ENCODE measurements around the gene CIDEC. TPM values are rescaled to one million over a fixed set of nuclear protein-coding genes. Genes with fewer than 3 reads are reported as not detected.

Gene CIDEC
- total and polyA plus RNA-seq, 2 of the 8 experiments (the other 6 are each of a cell fraction or from before 2014, with no cell fraction given), result not detected

DNA sequence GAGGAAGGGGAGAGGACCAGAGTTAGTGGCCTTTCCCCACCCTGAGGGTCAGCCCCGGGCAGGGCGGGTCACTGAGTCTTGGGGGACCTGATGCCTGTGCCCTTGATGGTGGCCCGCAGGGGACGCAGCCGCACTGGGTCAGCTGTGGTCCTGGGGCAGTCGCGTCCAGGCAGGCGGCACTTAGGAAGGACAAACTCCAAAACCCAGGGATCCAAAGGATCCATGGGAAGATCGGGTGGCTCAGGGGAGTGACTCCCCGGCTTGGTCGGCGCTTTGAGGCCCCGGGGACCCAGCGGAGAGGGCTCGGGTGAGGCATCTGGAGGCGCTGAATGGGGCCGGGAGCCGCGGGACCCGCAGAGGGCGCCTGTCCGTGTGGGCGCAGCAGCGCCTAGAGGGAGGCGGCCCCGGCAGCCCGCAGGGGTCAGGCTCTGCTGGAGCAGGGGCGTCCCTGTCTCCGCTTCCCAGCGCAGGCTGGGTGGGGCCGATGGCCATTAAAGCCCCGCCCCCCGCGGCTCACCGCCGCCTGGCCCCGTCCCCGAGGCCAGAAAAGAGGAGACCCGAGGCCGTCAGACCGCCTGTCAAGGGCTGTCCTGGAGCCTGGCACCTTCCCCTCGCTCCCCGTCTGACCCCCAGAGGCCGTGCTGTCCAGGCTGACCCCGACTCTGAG, 17.5 kb downstream of the CIDEC start:
- WGBS, 2 experiments (ENCODE audit: extremely low coverage in 1 of 2, insufficient coverage in 1 of 2, insufficient read length in 1 of 2, insufficient replicate concordance in 2 of 2, low coverage in 1 of 2, low lambda C conversion rate in 2 of 2, missing lambda C conversion rate in 1 of 2), result 12% methylated on average over 43 of the region's 45 CpGs; no CpG with 5 or more reads in 1 of the 2 experiments
- CTCF ChIA-PET (ENCODE audit: partially characterized antibody), result interaction anchor here (1.7 kb wide), 1 partner anchor 69 kb away, joined by 4 read pairs; no protein-coding TSS in a partner anchor
- peak overlapping the region; percentile 35 to 57 (median 38) for H3K4me3 ChIP-seq (ENCODE audit: extremely low read depth in 1 of 4, insufficient read depth in 2 of 4, low read depth in 3 of 4, low read length in 4 of 4)
- TF ChIP-seq, protein P1, sequence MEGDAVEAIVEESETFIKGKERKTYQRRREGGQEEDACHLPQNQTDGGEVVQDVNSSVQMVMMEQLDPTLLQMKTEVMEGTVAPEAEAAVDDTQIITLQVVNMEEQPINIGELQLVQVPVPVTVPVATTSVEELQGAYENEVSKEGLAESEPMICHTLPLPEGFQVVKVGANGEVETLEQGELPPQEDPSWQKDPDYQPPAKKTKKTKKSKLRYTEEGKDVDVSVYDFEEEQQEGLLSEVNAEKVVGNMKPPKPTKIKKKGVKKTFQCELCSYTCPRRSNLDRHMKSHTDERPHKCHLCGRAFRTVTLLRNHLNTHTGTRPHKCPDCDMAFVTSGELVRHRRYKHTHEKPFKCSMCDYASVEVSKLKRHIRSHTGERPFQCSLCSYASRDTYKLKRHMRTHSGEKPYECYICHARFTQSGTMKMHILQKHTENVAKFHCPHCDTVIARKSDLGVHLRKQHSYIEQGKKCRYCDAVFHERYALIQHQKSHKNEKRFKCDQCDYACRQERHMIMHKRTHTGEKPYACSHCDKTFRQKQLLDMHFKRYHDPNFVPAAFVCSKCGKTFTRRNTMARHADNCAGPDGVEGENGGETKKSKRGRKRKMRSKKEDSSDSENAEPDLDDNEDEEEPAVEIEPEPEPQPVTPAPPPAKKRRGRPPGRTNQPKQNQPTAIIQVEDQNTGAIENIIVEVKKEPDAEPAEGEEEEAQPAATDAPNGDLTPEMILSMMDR (IDR thresholded peaks at IDR 0.05; ENCODE audit: control extremely low read depth in 1 of 3, insufficient read depth in 1 of 3, low read depth in 1 of 3, low read length in 3 of 3), result peak; percentile 26 to 55 (median 28)
- TF ChIP-seq KDM4A (IDR thresholded peaks at IDR 0.05; ENCODE audit: low read depth, low read length, severe bottlenecking) (peak; percentile 69), RAD21 (IDR thresholded peaks at IDR 0.05 in 1 of 2, conservative IDR thresholded peaks at IDR 0.05 in 1 of 2; ENCODE audit: low read depth in 2 of 2, low read length in 2 of 2) (no peak; a peak in 1 of 4 replicates), SIRT6 (IDR thresholded peaks at IDR 0.05; ENCODE audit: low read length) (no peak), TBP (IDR thresholded peaks at IDR 0.05; ENCODE audit: low read depth, low read length) (peak; percentile 47; the same call in 1 of the 2 replicates), EZH2 (IDR thresholded peaks at IDR 0.05; ENCODE audit: low read depth, low read length, severe bottlenecking) (peak; percentile 15)
- TF ChIP-seq, protein P2, sequence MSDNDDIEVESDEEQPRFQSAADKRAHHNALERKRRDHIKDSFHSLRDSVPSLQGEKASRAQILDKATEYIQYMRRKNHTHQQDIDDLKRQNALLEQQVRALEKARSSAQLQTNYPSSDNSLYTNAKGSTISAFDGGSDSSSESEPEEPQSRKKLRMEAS (IDR thresholded peaks at IDR 0.05), result peak; percentile 10; the same call in 1 of the 2 replicates

More for the DNA sequence above, 17.5 kb downstream of the CIDEC start:
- H3K4me2 ChIP-seq (ENCODE audit: insufficient read depth in 1 of 2, low read depth in 2 of 2, low read length in 2 of 2), result peak overlapping the region; percentile 76 to 82
- H3K9ac ChIP-seq (replicated peaks in 1 of 4; ENCODE audit: extremely low read depth in 1 of 4, low read depth in 3 of 4, low read length in 3 of 4), result no peak overlapping the region
- H4K20me1 ChIP-seq (replicated peaks in 1 of 2; ENCODE audit: control insufficient read depth in 1 of 2, insufficient read depth in 2 of 2, low read length in 2 of 2), result no peaks in the 10 kb centered on the region
- peak in 1 of 2 experiments; percentile 84 for DNase-seq (ENCODE audit: low read depth in 1 of 2, low spot score in 2 of 2)
- H3K9me3 ChIP-seq (ENCODE audit: insufficient read depth in 2 of 2, low read depth in 1 of 2, low read length in 1 of 2), result no peaks in the 10 kb centered on the region
- H3K79me2 ChIP-seq (ENCODE audit: control insufficient read depth in 1 of 2, insufficient read depth in 2 of 2, low read length in 2 of 2), result no peaks in the 10 kb centered on the region
- no peak overlapping the region for H2AK5ac ChIP-seq (ENCODE audit: low read depth, low read length)
- no peak overlapping the region for H2BK5ac ChIP-seq (ENCODE audit: low read depth, low read length)
- H2BK20ac ChIP-seq (ENCODE audit: low read length), result no peak overlapping the region
- H3K27ac ChIP-seq (ENCODE audit: low read depth, low read length), result no peak overlapping the region
- no peak for FAIRE-seq
- H3K14ac ChIP-seq (ENCODE audit: insufficient read length), result no peak overlapping the region
- H4K5ac ChIP-seq (ENCODE audit: insufficient read length, low read depth, low read length), result no peak overlapping the region
- H3K23me2 ChIP-seq (ENCODE audit: low read depth, low read length), result peaks cover 4% of the 10 kb centered on the region; the same call in 1 of the 2 replicates
- H2BK15ac ChIP-seq (ENCODE audit: low read length), result no peak overlapping the region
- no peak overlapping the region for H4K91ac ChIP-seq (replicated peaks; ENCODE audit: insufficient read length, low read length)
- peak overlapping the region; percentile 71; the same call in 1 of the 2 replicates for H3K18ac ChIP-seq (ENCODE audit: extremely low read depth, low read length)
- H3K27me3 ChIP-seq (replicated peaks in 1 of 4; ENCODE audit: control insufficient read depth in 3 of 4, extremely low read depth in 1 of 4, insufficient read depth in 3 of 4, low read length in 3 of 4), result peaks cover 0 to 12% (median 4%) of the 10 kb centered on the region in 4 experiments; a peak in 3 of 7 replicates
- H3K36me3 ChIP-seq (ENCODE audit: control insufficient read depth in 2 of 4, insufficient read depth in 4 of 4, low read length in 3 of 4), result no peaks in the 10 kb centered on the region
- H4K8ac ChIP-seq (ENCODE audit: extremely low read depth, insufficient read depth, low read length), result 0 out of 2 replicates have a peak overlapping the region, but pooled peaks have one; percentile 9
- peak overlapping the region; percentile 92 for H2AFZ ChIP-seq (ENCODE audit: low read length)
- peaks cover 0 to 5% (median 3%) of the 10 kb centered on the region in 4 experiments; a peak in 6 of 7 replicates for H3K4me1 ChIP-seq (replicated peaks in 1 of 4; ENCODE audit: control insufficient read depth in 3 of 4, insufficient read depth in 4 of 4, low read length in 3 of 4)
- no peak overlapping the region for H3K23ac ChIP-seq (ENCODE audit: insufficient read length)
- POLR2A ChIA-PET (ENCODE audit: partially characterized antibody), result no interaction called here
- H2BK120ac ChIP-seq (replicated peaks; ENCODE audit: low read depth, low read length), result no peak overlapping the region
- no peaks in the 10 kb centered on the region for H3K79me1 ChIP-seq (ENCODE audit: low read depth, low read length)
- no peak overlapping the region for H3K56ac ChIP-seq (replicated peaks; ENCODE audit: insufficient read length, low read depth, low read length)
- H3K4ac ChIP-seq (replicated peaks; ENCODE audit: insufficient read length, low read depth, low read length), result no peak overlapping the region
- H2BK12ac ChIP-seq (ENCODE audit: low read depth, low read length), result no peak overlapping the region

All from H1 (cell line).